Bronchial epithelial cell (primary cell): Measurements from ENCODE around the gene TOPBP1. TPM values are rescaled to one million over a fixed set of nuclear protein-coding genes. Genes with fewer than 3 reads are reported as not detected.
"Not testable (repeated sequence)": the region's sequence is repeated elsewhere in the genome, so short reads cannot be mapped to it uniquely, and the experiment has no call there.

Experiments used
- DNase-seq: peaks from one replicate; pipeline ENCODE4 v3.0.0-alpha.2; 2010; ENCODE audit warnings: low read depth
- FAIRE-seq: peaks from 2 replicates; lab custom pipeline; 2011; peaks lifted over from hg19 to GRCh38; lab: Jason Lieb, UNC
- H3K27me3 ChIP-seq: 2 replicates; pipeline ENCODE4 v1.5.1; 2011; ENCODE audit warnings: low read length; ENCODE audit not compliant: control insufficient read depth, insufficient read depth
- H3K36me3 ChIP-seq: 2 replicates; pipeline ENCODE4 v1.5.1; 2011; ENCODE audit warnings: low read length; ENCODE audit not compliant: control insufficient read depth, insufficient read depth
- H3K4me3 ChIP-seq: 2 replicates; pipeline ENCODE4 v1.5.1; 2011; ENCODE audit warnings: mild to moderate bottlenecking, low read depth, low read length, control low read depth
- CTCF ChIP-seq: IDR thresholded peaks from 2 replicates; pipeline ENCODE4 v1.5.1; 2011; ENCODE audit warnings: mild to moderate bottlenecking, moderate library complexity, low read length, control low read depth, inconsistent platforms; ENCODE audit not compliant: insufficient read depth, severe bottlenecking
- total RNA-seq: library from RNA; depleted of rRNA; stranded (reverse); fragments of >200 nt; gene quantifications from 2 replicates; pipeline ENCODE4 v1.2.1, GENCODE V29; 2014

The TOPBP1 gene
- total RNA-seq, 1 donor from 2014 or later: 14.2 TPM

DNA sequence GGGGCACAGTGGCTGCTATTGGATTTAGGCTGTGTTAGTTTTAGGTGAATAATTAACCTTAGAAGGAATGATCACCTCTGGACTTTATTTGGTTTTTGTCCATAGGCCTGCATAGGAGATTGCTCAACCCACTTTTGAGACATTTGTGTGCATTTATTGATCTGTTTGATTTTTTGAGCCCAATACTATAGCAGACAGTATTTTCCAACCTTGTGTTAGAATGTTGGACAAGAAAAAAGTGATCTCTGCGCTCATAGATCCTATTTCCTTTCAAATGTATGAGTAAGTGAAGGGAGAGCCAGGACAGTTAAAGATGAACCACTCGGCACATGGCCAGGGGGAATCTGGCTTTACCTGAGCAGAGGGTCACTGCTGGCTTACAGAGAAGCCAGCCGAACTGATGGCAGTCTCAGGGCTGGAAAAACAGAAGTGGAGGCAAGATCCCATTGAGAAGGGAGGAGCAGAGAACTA is 8.8 kb upstream of the TOPBP1 start:
- FAIRE-seq: no peak
- no peaks in the 10 kb centered on the region for H3K36me3 ChIP-seq
- H3K27me3 ChIP-seq: peaks cover 9% of the 10 kb centered on the region
- no peak for TF ChIP-seq CTCF
- H3K4me3 ChIP-seq: no peak overlapping the region
- no peak for DNase-seq

GRCh38 chr3:133669949-133670524 is 8.3 kb upstream of the TOPBP1 start:
- TF ChIP-seq CTCF: no peak
- FAIRE-seq (no peak), DNase-seq (no peak)
- Histone ChIP-seq H3K36me3 (no peaks in the 10 kb centered on the region), H3K4me3 (no peak overlapping the region), H3K27me3 (peaks cover 9% of the 10 kb centered on the region)

- DNase-seq (no peak), FAIRE-seq (no peak)
- Histone ChIP-seq H3K36me3 (no peaks in the 10 kb centered on the region), H3K27me3 (no peaks in the 10 kb centered on the region), H3K4me3 (no peak overlapping the region)
- TF ChIP-seq CTCF: no peak
Measured at GRCh38 chr3:133667118-133667517, 5.4 kb upstream of the TOPBP1 start.

- not testable (repeated sequence) for DNase-seq, H3K27me3 ChIP-seq, H3K36me3 ChIP-seq, FAIRE-seq, H3K4me3 ChIP-seq
Measured at GRCh38 chr3:133665188-133665587, 3.4 kb upstream of the TOPBP1 start.

GRCh38 chr3:133663569-133664313 is 2.0 kb upstream of the TOPBP1 start:
- H3K27me3 ChIP-seq: no peaks in the 10 kb centered on the region
- no peaks in the 10 kb centered on the region for H3K36me3 ChIP-seq
- H3K4me3 ChIP-seq: no peak overlapping the region
- FAIRE-seq (no peak), DNase-seq (peak; percentile 57)
- peak; percentile 78 for TF ChIP-seq CTCF

DNA sequence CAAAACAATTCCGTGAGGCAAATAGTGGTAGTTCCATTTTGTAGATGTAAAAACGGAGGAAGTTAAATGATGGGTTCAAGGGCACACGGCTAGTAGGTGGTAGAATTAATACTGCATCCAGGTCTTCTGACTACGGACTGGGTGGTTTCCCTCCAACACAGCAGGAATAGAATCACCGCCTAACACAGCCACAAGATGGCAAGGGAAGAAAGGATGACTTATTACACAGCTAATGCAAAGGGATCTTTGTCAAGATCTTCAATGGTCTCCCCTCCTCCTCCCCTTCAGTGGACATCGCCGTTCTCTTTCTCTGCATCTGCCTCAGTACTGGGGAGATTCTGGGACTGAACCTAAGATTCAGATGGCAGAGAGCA is 524 bp upstream of the TOPBP1 start:
- Histone ChIP-seq H3K36me3 (no peaks in the 10 kb centered on the region), H3K4me3 (peak overlapping the region; percentile 89), H3K27me3 (no peaks in the 10 kb centered on the region)
- FAIRE-seq: no peak
- TF ChIP-seq CTCF: peak; percentile 11
- peak; percentile 41 for DNase-seq
